Measurements from ENCODE around the gene MYO1D.
A peak's percentile ranks its signal among the peaks of the same experiment; 100 is the strongest.

Gene MYO1D

DNA sequence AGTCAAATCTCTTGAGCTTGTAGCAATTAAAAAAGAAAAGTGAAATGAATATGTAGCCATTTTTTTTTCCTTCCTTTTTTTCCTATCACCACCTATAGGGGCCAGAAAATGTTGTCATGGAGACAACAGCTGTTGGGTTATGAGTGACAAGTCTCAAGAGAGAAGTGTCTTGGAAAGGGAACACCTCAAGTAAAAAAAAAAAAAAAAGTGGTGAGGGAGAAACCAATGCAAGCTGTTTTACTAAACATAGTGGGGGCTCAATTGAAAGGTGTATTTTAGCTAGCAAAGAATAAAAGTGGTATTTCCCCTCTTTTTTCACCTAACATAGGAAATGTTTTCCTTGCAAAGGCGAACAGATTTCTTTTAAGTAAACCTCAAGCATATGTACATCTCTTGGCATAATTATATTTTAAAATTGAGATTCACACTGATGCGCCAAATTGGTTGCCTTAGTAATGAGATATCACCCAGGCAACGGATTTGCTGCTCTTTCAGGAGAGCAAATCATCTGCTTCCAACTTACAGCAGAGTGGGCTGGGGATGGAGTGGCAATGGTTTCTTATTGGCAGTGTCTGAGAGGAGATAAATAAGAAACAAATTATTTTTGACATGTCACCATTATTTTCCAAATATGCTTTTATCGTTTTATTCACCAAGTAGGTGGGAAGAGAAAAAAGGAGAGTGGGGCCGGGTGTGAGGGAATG lies 183.6 kb downstream of the MYO1D start:
- Mint-ChIP-seq H3K9me3 (no peaks in the 10 kb centered on the region), H3K27me3 (peaks cover 2% of the 10 kb centered on the region), H3K4me1 (no peaks in the 10 kb centered on the region), H3K4me3 (peak overlapping the region; percentile 36), H3K36me3 (no peaks in the 10 kb centered on the region), H3K27ac (no peak overlapping the region)

DNA sequence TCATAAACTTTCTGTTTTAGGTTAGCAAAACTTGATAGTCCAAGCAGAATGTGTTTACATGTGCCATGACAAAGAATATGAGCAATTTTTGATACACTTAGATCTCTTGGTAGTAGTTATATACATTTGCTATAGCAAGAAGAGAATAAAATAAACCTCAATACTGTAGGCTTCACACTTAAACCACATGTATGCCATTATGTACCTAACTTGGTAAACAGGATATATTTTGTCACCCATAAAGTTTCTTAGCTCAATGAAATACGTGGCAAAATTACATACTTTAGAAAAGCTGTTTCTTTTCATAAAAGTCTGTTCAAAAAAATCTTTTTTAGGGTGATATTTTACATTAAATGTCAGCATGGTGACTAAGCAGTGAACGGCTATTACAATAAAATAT lies 184.7 kb downstream of the MYO1D start:
- Mint-ChIP-seq H3K4me1 (no peaks in the 10 kb centered on the region), H3K27ac (no peak overlapping the region), H3K9me3 (no peaks in the 10 kb centered on the region), H3K27me3 (peaks cover 2% of the 10 kb centered on the region), H3K36me3 (no peaks in the 10 kb centered on the region), H3K4me3 (no peak overlapping the region)

- Mint-ChIP-seq H3K27me3 (peaks cover 3% of the 10 kb centered on the region), H3K9me3 (no peaks in the 10 kb centered on the region), H3K36me3 (no peaks in the 10 kb centered on the region), H3K4me3 (no peak overlapping the region), H3K27ac (no peak overlapping the region), H3K4me1 (no peaks in the 10 kb centered on the region)
Observed at GRCh38 chr17:32689348-32689747, 187.6 kb downstream of the MYO1D start.

DNA sequence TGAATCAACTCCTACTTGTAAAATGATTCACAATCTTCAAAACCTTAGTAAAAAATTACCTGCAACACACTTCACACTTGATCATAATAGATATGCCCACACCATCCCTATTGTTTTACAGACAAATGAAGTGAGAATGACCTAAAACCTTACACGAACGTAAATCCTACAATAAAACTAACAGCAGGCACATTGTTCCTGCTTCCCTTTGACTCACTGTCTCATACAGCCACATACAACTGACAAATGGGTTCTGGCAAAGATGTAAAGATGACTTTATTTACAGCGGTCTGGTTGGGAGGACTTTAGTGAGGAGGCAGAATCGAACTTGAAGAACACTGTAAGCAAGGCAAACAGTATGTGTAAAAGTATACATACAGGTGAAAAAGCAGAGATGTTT lies 188.7 kb downstream of the MYO1D start:
- Mint-ChIP-seq H3K27me3 (peaks cover 1% of the 10 kb centered on the region), H3K27ac (no peak overlapping the region), H3K9me3 (no peaks in the 10 kb centered on the region), H3K4me1 (no peaks in the 10 kb centered on the region), H3K4me3 (no peak overlapping the region), H3K36me3 (no peaks in the 10 kb centered on the region)

DNA sequence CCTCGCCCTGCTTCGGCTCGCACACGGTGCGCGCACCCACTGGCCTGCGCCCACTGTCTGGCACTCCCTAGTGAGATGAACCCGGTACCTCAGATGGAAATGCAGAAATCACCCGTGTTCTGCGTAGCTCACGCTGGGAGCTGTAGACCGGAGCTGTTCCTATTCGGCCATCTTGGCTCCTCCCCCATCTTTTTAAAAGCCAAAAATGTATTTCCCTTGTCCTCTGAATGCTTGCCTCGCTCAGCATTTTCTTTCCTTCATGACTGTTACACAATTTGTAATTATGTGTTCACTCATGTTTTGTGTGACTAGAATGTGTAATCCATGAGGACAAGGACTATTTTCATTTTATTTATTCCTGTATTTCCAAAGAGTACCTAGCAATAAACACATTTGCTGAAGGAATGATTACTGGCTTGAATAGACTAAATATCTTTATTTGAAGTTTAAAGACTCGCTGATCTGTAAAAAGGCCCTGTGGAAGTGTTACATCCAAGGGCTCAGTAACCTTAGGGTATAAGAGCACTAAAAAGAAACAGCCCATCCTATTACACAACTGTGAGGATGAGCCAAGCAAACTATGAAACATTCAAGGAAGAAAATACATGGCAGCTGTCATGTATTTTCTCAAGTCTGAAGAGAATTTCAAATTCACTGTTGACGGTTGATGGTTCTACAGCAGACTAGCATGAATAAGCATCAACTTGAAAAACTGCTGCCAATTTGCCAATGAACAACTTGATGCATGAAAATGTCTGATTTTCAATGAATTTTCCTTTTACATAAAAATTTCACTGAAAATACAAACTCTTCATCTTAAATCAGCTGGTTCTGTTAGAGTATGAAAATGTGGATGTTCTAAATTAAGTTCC lies 192.6 kb downstream of the MYO1D start:
- no peak overlapping the region for H3K4me3 Mint-ChIP-seq
- no peaks in the 10 kb centered on the region for H3K9me3 Mint-ChIP-seq
- H3K27me3 Mint-ChIP-seq = peaks cover 2% of the 10 kb centered on the region
- H3K27ac Mint-ChIP-seq = no peak overlapping the region
- no peaks in the 10 kb centered on the region for H3K4me1 Mint-ChIP-seq
- H3K36me3 Mint-ChIP-seq = peaks cover 2% of the 10 kb centered on the region

DNA sequence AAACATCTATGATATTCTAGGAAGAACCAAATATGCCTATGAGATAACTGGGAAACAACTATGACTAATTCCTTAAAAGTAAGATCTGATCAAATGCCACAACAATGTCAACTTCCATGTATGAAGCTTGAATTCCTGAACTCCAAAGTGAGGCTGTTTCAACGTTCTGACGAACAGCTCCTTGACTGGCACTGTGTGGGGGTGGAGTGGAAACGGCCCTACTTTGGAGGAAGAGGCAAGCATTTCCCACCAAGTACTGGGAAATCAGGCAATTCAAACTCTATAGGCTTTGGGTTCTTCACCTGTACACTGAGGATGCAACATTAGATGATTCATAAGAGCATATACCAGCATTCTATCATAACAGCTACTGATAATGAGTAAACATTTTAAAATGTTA lies 203.0 kb downstream of the MYO1D start:
- Mint-ChIP-seq H3K4me3 (no peak overlapping the region), H3K9me3 (no peaks in the 10 kb centered on the region), H3K27me3 (no peaks in the 10 kb centered on the region), H3K4me1 (no peaks in the 10 kb centered on the region), H3K36me3 (peaks cover 5% of the 10 kb centered on the region), H3K27ac (no peak overlapping the region)

GRCh38 chr17:32672711-32673110 lies 204.2 kb downstream of the MYO1D start:
- H3K4me3 Mint-ChIP-seq = no peak overlapping the region
- no peaks in the 10 kb centered on the region for H3K27me3 Mint-ChIP-seq
- no peak overlapping the region for H3K27ac Mint-ChIP-seq
- H3K4me1 Mint-ChIP-seq = no peaks in the 10 kb centered on the region
- H3K9me3 Mint-ChIP-seq = no peaks in the 10 kb centered on the region
- H3K36me3 Mint-ChIP-seq = peaks cover 5% of the 10 kb centered on the region

DNA sequence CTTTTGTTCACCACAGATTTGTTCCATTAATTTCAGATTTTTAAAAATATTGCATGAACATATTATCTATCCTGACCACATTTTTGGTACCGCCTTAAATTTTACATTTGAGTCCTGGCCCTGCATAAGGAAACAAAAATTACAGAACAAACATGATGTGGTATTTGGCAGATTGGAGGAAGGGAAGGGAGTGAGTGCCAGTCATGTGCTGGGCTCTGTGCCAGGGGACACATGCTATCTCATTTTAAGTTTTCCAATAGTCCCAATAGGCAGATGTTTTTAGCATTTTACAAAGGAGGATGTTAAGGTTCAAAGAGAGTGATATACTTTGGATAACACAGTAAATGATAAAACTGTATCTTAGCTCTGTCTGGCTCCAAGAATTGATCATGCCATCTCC lies 205.0 kb downstream of the MYO1D start:
- Mint-ChIP-seq H3K27me3 (no peaks in the 10 kb centered on the region), H3K4me1 (no peaks in the 10 kb centered on the region), H3K4me3 (no peak overlapping the region), H3K9me3 (no peaks in the 10 kb centered on the region), H3K27ac (no peak overlapping the region), H3K36me3 (peaks cover 5% of the 10 kb centered on the region)

- Mint-ChIP-seq H3K9me3 (no peaks in the 10 kb centered on the region), H3K4me1 (no peaks in the 10 kb centered on the region), H3K36me3 (no peaks in the 10 kb centered on the region), H3K4me3 (no peak overlapping the region), H3K27me3 (no peaks in the 10 kb centered on the region), H3K27ac (no peak overlapping the region)
Observed at GRCh38 chr17:32664936-32665583, 211.9 kb downstream of the MYO1D start.

GRCh38 chr17:32660496-32660985 lies 216.4 kb downstream of the MYO1D start:
- Mint-ChIP-seq H3K27me3 (no peaks in the 10 kb centered on the region), H3K27ac (no peak overlapping the region), H3K4me3 (no peak overlapping the region), H3K36me3 (no peaks in the 10 kb centered on the region), H3K4me1 (no peaks in the 10 kb centered on the region), H3K9me3 (no peaks in the 10 kb centered on the region)

GRCh38 chr17:32659419-32659842 lies 217.5 kb downstream of the MYO1D start:
- Mint-ChIP-seq H3K27ac (no peak overlapping the region), H3K4me1 (no peaks in the 10 kb centered on the region), H3K36me3 (peaks cover 2% of the 10 kb centered on the region), H3K4me3 (no peak overlapping the region), H3K27me3 (no peaks in the 10 kb centered on the region), H3K9me3 (no peaks in the 10 kb centered on the region)

DNA sequence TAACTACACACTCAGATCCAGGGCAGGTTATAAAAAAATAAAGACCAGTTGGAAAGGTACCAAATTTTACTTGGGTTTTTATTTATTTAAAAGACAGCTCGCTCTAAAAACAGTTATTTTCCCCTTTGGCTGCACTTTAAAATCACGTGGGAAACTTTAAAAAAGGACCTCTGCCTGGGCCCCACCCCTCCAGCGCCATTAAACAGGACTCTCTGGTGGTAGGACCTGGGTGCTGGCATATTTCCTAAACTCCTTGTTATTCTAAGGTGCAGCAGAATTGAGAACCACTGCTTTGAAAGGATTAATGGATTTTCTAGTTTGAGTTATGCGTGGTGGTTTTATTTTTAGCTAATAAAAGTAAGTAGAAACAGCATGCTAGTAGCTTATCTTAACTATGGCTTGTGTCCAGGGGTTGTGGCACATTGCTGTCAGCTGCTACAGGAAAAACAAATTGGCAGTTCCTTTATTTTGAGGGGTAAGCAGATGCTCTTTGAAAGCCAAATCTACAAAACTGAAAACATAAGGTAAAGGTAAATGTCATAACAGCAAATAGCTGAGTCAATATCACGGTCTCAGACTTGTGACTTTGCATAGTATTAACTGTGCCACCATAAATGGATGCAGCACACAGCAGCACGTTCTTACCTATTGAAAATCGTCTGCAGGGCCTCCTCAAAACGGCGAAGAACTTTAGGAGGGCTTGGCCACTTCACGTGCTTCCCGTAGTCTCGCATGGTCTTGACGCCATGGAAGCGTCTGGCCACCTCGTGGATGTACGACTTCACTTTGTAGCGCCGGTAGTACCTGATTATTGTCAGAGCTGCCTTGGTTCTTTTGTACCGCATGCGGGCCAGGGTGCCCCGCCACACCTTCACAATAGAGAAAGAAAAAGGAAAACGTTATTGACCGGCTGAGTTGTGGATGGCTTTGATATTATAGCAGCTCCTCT lies 218.2 kb downstream of the MYO1D start:
- H3K4me1 Mint-ChIP-seq = no peaks in the 10 kb centered on the region
- H3K9me3 Mint-ChIP-seq = no peaks in the 10 kb centered on the region
- H3K36me3 Mint-ChIP-seq = peaks cover 5% of the 10 kb centered on the region
- H3K27ac Mint-ChIP-seq = no peak overlapping the region
- no peaks in the 10 kb centered on the region for H3K27me3 Mint-ChIP-seq
- no peak overlapping the region for H3K4me3 Mint-ChIP-seq

- Mint-ChIP-seq H3K9me3 (no peaks in the 10 kb centered on the region), H3K27me3 (no peaks in the 10 kb centered on the region), H3K4me3 (no peak overlapping the region), H3K4me1 (no peaks in the 10 kb centered on the region), H3K36me3 (peaks cover 11% of the 10 kb centered on the region), H3K27ac (no peak overlapping the region)
Observed at GRCh38 chr17:32656886-32657285, 220.0 kb downstream of the MYO1D start.

DNA sequence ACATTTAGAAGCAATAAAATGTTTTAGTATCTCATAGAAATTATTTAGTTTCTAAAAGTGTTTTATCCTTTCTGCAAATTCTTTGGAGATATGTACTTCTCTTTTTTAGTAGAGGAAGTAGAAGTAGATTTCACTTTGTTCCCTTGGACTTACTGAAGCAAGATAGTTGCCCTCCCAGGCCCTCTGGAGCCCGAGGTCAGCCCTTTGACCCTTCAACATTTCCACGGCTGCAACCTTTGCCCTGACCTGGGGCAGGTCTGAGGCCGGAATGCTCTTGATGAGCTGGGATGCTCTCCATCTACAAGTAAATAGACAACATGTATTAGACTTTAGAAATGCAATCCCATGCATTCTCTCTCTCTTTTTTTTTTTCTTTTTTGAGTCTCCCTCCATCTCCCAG lies 222.6 kb downstream of the MYO1D start:
- H3K36me3 Mint-ChIP-seq = peaks cover 28% of the 10 kb centered on the region
- H3K27me3 Mint-ChIP-seq = no peaks in the 10 kb centered on the region
- no peaks in the 10 kb centered on the region for H3K4me1 Mint-ChIP-seq
- no peak overlapping the region for H3K4me3 Mint-ChIP-seq
- peaks cover 10% of the 10 kb centered on the region for H3K9me3 Mint-ChIP-seq
- no peak overlapping the region for H3K27ac Mint-ChIP-seq

DNA sequence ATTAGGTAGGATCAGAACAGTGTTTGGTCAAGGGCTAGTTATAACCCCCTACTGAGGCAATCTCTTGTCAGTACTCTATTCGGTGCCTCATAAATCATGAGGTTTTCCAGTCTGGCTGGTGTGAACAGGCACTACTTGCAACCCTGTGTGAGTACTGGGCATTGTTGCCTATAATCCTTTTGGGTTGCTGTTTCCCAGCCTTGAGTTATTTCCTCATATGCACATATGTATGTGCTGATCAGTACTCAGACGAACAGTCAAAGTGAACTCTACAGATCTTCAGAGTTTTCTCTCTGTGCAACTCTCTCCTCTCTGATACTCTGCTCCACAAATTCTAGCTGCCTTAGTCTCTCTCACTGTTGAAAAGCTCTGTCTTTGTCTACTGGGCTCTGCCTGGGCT lies 225.8 kb downstream of the MYO1D start:
- H3K4me3 Mint-ChIP-seq = no peak overlapping the region
- peaks cover 31% of the 10 kb centered on the region for H3K36me3 Mint-ChIP-seq
- H3K9me3 Mint-ChIP-seq = peaks cover 16% of the 10 kb centered on the region
- H3K27ac Mint-ChIP-seq = no peak overlapping the region
- H3K4me1 Mint-ChIP-seq = no peaks in the 10 kb centered on the region
- H3K27me3 Mint-ChIP-seq = no peaks in the 10 kb centered on the region

All from activated naive CD4-positive, alpha-beta T cell treated with anti-CD3 and anti-CD28 coated beads, Interleukin-2, amount 50 U/mL, for 24 hours (primary cell).